IPS-20b (cell line): ENCODE results near the gene MAP2.
A peak's percentile ranks its signal among the peaks of the same experiment; 100 is the strongest.

Experiments used
- H3K27ac ChIP-seq: one replicate; pipeline ENCODE4 v1.5.1; 2013; ENCODE audit warnings: low read length
- H3K27me3 ChIP-seq: 2 replicates; pipeline ENCODE4 v1.6.1; 2013; ENCODE audit warnings: mild to moderate bottlenecking, low read length, inconsistent platforms; ENCODE audit not compliant: insufficient read depth
- H3K36me3 ChIP-seq: 2 replicates; pipeline ENCODE4 v1.6.1; 2013; ENCODE audit warnings: low read depth, mild to moderate bottlenecking, inconsistent platforms, low read length, moderate library complexity; ENCODE audit not compliant: insufficient read depth
- H3K4me1 ChIP-seq: 2 replicates; pipeline ENCODE4 v1.6.1; 2013; ENCODE audit warnings: mild to moderate bottlenecking, control low read depth, inconsistent platforms, low read length, moderate library complexity; ENCODE audit not compliant: insufficient read depth
- H3K4me3 ChIP-seq: 2 replicates; pipeline ENCODE4 v1.5.1; 2013; ENCODE audit warnings: mild to moderate bottlenecking, low read length, inconsistent platforms
- H3K9ac ChIP-seq: 2 replicates; pipeline ENCODE4 v1.6.1; 2013; ENCODE audit warnings: low read depth, mild to moderate bottlenecking, inconsistent platforms, low read length, moderate library complexity
- H3K9me3 ChIP-seq: 2 replicates; pipeline ENCODE4 v1.6.1; 2013; ENCODE audit warnings: mild to moderate bottlenecking, low read depth, low read length, inconsistent platforms; ENCODE audit not compliant: insufficient read depth

MAP2 gene

DNA sequence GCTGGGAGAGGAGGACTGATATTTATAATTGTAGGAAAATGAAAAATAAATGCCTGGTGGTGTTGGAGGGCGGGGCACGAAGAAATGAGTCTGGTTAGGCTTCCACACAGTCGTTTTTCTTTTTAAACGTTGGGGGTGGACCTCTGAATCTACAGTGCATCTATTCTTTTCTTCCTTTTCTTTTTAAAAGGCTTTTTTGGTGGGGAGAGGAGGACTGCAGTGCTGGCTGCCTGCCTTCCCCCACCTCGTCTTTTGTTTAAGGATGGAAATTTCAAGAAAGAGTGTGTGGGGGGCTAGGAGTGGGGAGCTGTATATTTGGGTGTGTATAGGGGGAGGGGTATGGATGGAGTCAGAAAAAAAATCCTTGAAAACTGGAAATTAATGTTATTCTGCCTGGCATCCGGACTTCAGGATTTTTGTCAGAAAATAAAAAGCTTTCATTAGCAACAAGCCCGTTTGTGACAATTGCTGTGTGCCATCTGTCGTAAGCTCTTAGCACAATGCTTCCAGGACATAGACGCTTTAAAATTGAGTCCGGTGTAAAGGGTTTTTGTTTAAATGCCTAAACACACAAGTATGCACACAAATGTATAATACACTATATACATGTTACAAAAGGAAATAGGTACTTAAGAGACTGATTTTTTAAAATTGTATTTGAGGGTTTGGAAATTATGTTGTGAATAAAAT is 1.1 kb downstream of the MAP2 start:
- Histone ChIP-seq H3K9ac (peak overlapping the region; percentile 76; the same call in 1 of the 2 replicates), H3K4me3 (peak overlapping the region; percentile 85), H3K27me3 (peaks cover 35% of the 10 kb centered on the region), H3K27ac (no peak overlapping the region), H3K4me1 (peaks cover 32% of the 10 kb centered on the region; the same call in 1 of the 2 replicates), H3K9me3 (no peaks in the 10 kb centered on the region), H3K36me3 (no peaks in the 10 kb centered on the region)

- H3K27ac ChIP-seq = no peak overlapping the region
- H3K27me3 ChIP-seq = peaks cover 35% of the 10 kb centered on the region
- H3K4me1 ChIP-seq = peaks cover 32% of the 10 kb centered on the region; the same call in 1 of the 2 replicates
- no peaks in the 10 kb centered on the region for H3K9me3 ChIP-seq
- H3K36me3 ChIP-seq = no peaks in the 10 kb centered on the region
- peak overlapping the region; percentile 76; the same call in 1 of the 2 replicates for H3K9ac ChIP-seq
- H3K4me3 ChIP-seq = peak overlapping the region; percentile 85
Measured at GRCh38 chr2:209425471-209426071, 1.7 kb downstream of the MAP2 start.

DNA sequence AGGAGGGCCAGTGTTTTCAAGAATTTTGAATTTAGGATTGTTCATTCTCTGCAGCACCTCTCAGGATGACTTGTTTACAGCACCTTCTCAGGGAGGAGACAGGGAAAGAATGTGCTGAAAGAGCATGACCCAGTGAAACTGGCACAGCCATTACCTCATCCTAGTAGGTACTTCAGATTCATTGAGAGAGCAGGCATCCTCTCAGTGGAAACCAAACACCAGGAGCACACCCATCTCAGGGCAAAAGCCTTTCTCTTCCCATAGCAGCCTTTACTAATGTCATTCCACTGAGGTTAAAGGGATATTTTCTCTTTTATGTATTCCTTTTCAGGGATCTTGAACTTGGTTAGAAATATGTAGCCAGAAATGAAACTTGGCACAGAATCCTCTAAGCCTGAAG is 2.6 kb downstream of the MAP2 start:
- H3K36me3 ChIP-seq = no peaks in the 10 kb centered on the region
- H3K4me3 ChIP-seq = peak overlapping the region; percentile 24; the same call in 1 of the 2 replicates
- peaks cover 34% of the 10 kb centered on the region; the same call in 1 of the 2 replicates for H3K4me1 ChIP-seq
- no peak overlapping the region for H3K27ac ChIP-seq
- H3K9ac ChIP-seq = peak overlapping the region; percentile 57; the same call in 1 of the 2 replicates
- H3K9me3 ChIP-seq = no peaks in the 10 kb centered on the region
- H3K27me3 ChIP-seq = peaks cover 33% of the 10 kb centered on the region

DNA sequence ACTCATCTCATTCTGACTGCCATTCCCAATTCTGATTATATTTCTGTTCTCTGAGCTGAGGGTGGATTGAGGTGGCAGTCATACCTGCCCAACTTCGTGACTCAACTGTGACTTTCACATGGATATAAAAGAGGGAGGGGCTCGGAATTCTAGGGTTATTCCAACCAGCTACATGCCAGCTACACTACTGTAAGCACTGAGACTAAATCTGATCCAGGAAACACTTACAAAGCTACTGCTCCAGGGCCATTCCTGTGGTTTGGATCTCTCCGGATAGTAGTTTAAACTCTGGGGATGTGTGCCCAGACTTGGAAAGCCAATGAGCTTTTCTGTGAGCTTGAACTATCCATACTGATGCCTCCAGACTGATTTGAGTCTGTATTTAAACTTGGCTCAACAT is 7.9 kb downstream of the MAP2 start:
- Histone ChIP-seq H3K27me3 (no peaks in the 10 kb centered on the region), H3K4me3 (no peak overlapping the region), H3K4me1 (peaks cover 27% of the 10 kb centered on the region), H3K9me3 (no peaks in the 10 kb centered on the region), H3K27ac (no peak overlapping the region), H3K9ac (no peak overlapping the region), H3K36me3 (no peaks in the 10 kb centered on the region)

- H3K27ac ChIP-seq = no peak overlapping the region
- H3K9me3 ChIP-seq = no peaks in the 10 kb centered on the region
Measured at GRCh38 chr2:209441541-209441940, 17.7 kb downstream of the MAP2 start.

DNA sequence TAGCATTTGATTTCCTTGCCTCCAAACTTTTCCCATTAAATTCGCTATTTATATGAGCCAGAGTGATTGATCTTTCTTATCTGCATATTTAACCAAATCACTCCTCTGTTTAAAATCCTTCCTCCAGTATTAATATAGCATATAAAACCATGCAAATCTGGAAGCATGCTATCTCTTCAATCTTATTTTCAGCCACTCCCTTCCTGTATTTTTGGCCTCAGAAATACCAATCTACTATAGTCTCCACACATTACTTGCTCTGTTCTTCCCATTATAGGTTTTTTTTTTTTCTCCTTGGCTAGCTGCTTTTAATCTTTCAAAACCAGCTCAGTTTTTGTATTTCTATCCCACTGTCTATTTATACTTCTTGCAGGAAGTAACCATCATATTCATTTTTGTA is 19.1 kb downstream of the MAP2 start:
- no peak overlapping the region for H3K4me3 ChIP-seq
- no peak overlapping the region for H3K9ac ChIP-seq
- H3K9me3 ChIP-seq = no peaks in the 10 kb centered on the region
- H3K36me3 ChIP-seq = no peaks in the 10 kb centered on the region
- peaks cover 11% of the 10 kb centered on the region; the same call in 1 of the 2 replicates for H3K4me1 ChIP-seq
- H3K27ac ChIP-seq = no peak overlapping the region
- H3K27me3 ChIP-seq = no peaks in the 10 kb centered on the region

More at GRCh38 chr2:209441541-209441940, 17.7 kb downstream of the MAP2 start:
- Histone ChIP-seq H3K36me3 (no peaks in the 10 kb centered on the region), H3K4me3 (no peak overlapping the region), H3K27me3 (no peaks in the 10 kb centered on the region), H3K9ac (no peak overlapping the region), H3K4me1 (peaks cover 11% of the 10 kb centered on the region; the same call in 1 of the 2 replicates)

DNA sequence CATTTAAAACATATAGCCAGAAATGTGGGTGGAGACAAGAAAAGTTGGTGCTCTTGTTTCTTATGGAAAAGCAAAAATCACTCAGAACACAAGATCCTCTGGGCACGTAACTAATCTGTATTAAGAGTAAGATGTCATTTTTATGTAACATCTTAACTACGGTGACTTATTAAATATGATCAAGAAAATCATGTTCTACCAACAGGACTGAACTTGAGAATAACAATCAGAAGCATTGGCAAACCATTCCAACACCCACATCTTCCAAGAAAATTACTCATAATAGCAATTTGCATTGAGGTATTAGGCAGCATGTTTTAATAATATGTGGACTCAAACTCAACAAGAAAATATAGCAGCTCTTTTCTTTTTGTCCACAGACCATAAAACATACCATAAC is 21.6 kb downstream of the MAP2 start:
- Histone ChIP-seq H3K4me1 (peaks cover 11% of the 10 kb centered on the region; the same call in 1 of the 2 replicates), H3K27ac (no peak overlapping the region), H3K27me3 (no peaks in the 10 kb centered on the region), H3K4me3 (no peak overlapping the region), H3K9me3 (no peaks in the 10 kb centered on the region), H3K9ac (no peak overlapping the region), H3K36me3 (no peaks in the 10 kb centered on the region)

DNA sequence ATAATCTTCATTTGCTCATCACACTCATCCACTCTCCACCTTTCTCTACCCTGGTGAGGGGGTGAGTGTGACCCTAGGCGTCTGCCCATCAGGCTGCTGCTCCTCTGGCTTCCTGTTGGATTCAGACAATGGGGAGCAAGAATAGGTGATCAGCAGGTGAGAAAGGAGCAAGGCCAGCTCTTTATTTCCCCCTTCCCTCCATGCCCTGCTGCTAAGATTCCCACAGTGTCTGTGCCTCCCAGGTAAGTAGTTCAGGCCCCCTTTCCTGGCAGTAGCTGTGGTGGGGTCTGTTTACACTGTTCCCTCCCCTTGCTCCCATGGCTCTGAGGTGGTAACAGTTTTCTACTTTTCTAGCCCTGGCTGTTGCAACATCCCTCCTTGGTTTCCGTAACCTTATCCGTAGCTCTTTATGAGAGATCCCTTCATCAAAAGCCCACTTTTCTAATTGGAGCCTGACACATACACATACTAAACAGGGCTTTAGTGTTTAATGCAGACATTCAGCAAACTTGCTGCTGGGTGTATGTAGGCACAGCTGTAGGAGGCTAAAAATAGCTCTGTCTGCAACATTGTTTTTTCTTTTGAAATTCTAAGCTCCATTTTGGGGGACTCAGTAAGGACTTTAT is 27.5 kb downstream of the MAP2 start:
- peak overlapping the region; percentile 34; the same call in 1 of the 2 replicates for H3K9ac ChIP-seq

GRCh38 chr2:209456489-209456888 is 32.6 kb downstream of the MAP2 start:
- no peaks in the 10 kb centered on the region for H3K9me3 ChIP-seq
- peaks cover 30% of the 10 kb centered on the region for H3K4me1 ChIP-seq
- no peak overlapping the region for H3K9ac ChIP-seq
- H3K27me3 ChIP-seq = no peaks in the 10 kb centered on the region
- no peaks in the 10 kb centered on the region for H3K36me3 ChIP-seq
- no peak overlapping the region for H3K27ac ChIP-seq
- no peak overlapping the region for H3K4me3 ChIP-seq

More for the DNA sequence above, 27.5 kb downstream of the MAP2 start:
- Histone ChIP-seq H3K4me3 (peak overlapping the region; percentile 20; the same call in 1 of the 2 replicates), H3K27me3 (no peaks in the 10 kb centered on the region), H3K36me3 (no peaks in the 10 kb centered on the region), H3K9me3 (no peaks in the 10 kb centered on the region), H3K4me1 (peaks cover 15% of the 10 kb centered on the region; the same call in 1 of the 2 replicates), H3K27ac (peak overlapping the region; percentile 6)

- peaks cover 15% of the 10 kb centered on the region for H3K4me1 ChIP-seq
- no peaks in the 10 kb centered on the region for H3K27me3 ChIP-seq
- H3K4me3 ChIP-seq = peak overlapping the region; percentile 30; the same call in 1 of the 2 replicates
- no peaks in the 10 kb centered on the region for H3K9me3 ChIP-seq
- H3K27ac ChIP-seq = no peak overlapping the region
- H3K9ac ChIP-seq = no peak overlapping the region
- H3K36me3 ChIP-seq = no peaks in the 10 kb centered on the region
Measured at GRCh38 chr2:209458008-209458979, 34.4 kb downstream of the MAP2 start.

DNA sequence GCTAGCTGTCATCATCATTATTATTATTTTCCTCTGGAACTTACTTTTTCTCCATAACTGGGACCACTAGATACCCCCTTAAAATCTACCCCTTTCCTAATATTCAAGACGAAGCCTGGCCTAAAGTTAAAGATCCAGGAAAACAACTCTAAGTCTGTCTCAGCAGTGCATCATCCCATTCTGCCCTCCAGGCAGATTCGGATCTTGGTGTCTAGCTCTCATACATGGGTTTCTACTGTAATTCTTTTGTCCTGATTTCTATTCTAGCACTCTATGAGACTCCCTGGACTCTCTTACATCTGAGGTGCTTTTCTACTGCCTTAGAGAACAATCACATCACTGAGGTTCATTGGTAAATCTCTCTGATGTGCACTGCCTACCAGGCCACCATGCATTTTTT is 35.5 kb downstream of the MAP2 start:
- H3K36me3 ChIP-seq = no peaks in the 10 kb centered on the region
- H3K4me3 ChIP-seq = no peak overlapping the region
- no peaks in the 10 kb centered on the region for H3K27me3 ChIP-seq
- no peak overlapping the region for H3K9ac ChIP-seq
- no peaks in the 10 kb centered on the region for H3K9me3 ChIP-seq
- H3K4me1 ChIP-seq = peaks cover 15% of the 10 kb centered on the region
- H3K27ac ChIP-seq = no peak overlapping the region
